T-helper 9 cell (primary cell): ENCODE measurements around the gene PRKCA.
"Not testable (repeated sequence)": the region's sequence is repeated elsewhere in the genome, so short reads cannot be mapped to it uniquely, and the experiment has no call there.

Experiments used
- DNase-seq: peaks from one replicate; pipeline ENCODE4 v3.0.0-alpha.2; 2020

PRKCA gene

DNA sequence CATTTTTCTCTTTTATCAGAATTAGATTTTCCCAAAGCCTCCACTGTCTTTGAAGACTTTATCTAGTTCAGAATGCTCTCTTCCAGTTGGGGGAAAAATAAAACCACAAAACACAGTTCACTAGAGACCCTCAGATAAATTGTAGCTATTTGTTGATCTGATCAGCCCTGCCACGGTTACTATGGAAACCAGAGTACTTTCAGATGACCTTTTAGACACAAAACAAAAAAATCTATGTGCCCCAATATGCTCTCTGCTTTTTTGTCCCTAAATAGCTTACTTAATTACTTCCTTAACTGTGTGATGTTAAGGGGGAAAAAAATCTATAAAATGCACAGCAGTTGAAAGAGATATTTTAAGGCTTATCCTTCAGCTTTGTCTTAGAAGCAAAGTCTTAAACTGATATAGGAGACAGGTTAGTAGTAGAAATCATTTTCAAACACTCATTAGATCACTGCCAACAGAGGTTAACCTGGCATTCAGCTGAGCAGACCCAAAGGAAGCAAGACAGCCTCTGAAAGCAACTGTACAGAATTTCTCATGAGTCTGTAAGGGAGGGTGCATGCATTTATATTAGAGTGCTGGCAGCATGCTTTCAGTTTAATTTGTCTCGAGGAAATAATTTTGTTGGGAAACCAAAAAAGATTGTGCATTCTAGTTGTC lies 402.6 kb downstream of the PRKCA start:
- DNase-seq, result no peak

GRCh38 chr17:66706851-66707450 lies 404.5 kb downstream of the PRKCA start:
- no peak for DNase-seq

DNA sequence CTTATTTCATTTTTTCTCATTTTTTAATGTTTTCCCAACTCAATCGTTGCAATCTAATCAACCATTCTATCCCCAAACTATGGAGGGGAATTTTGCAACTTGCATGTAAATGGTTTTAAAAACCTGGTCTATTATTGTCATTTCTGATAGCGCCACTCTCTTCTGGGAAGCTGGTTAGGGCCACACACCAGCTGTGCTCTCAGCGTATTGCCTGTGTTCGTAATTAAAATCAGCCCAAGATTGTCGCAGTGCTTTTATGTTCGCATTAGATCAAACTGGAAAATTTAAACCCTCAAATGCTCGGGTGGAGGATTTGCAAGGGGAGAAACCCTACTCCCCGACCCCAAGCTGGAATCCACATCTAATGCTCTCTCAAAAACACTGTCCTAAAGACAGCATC lies 409.0 kb downstream of the PRKCA start:
- no peak for DNase-seq

DNA sequence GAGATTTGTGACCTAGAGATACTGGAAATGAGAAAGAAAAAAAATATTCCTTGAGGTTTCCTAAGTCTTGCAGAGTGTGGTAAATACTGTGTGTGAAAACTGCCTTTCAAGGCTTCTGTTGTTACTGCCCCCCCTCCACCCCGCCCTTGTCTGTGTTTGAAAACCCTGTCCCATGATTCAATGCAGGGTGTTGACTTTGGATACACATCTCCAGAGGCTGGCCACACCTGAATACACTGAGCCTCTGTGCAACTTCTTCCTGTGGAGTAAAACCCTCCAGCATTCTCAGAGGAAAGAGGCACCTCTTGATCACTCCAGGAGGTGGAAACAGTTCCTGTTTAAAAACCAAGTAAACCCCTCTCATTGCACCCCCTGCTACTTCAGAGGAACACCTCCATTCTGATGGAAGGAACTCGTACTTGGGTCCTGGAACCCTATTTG lies 409.5 kb downstream of the PRKCA start:
- DNase-seq, result no peak

GRCh38 chr17:66712453-66712852 lies 410.0 kb downstream of the PRKCA start:
- no peak for DNase-seq

DNA sequence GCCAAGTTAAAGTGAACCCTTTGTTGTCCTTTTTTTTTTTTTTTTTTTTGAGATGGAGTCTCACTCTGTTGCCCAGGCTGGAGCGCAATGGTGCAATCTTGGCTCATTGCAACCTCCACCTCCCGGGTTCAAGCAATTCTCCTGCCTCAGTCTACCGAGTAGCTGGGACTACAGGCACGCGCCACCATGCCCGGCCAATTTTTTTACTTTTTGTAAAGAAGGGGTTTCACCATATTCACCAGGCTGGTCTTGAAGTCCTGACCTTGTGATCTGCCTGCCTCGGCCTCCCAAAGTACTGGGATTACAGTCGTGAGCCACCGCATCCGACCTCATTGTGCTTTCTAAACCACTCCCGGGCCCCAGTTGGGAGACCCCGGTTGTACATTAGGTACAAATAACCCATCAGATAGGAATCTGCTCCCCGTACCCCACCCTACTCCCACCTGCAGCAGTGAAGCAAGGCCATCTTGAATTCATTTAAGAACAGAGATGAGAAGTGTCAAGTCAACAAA lies 410.7 kb downstream of the PRKCA start:
- not testable (repeated sequence) for DNase-seq

- no peak for DNase-seq
These were observed 411.2 kb downstream of the PRKCA start for GRCh38 chr17:66713533-66714042.

- no peak for DNase-seq
These were observed 411.9 kb downstream of the PRKCA start for GRCh38 chr17:66714046-66715023.

- no peak for DNase-seq
These were observed 412.8 kb downstream of the PRKCA start for GRCh38 chr17:66715076-66715675.

- DNase-seq, result no peak
These were observed 413.3 kb downstream of the PRKCA start for GRCh38 chr17:66715745-66716156.

- no peak for DNase-seq
These were observed 414.0 kb downstream of the PRKCA start for GRCh38 chr17:66716236-66717026.

- no peak for DNase-seq
These were observed 415.2 kb downstream of the PRKCA start for GRCh38 chr17:66717641-66718058.

- no peak for DNase-seq
These were observed 417.6 kb downstream of the PRKCA start for GRCh38 chr17:66720027-66720426.

DNA sequence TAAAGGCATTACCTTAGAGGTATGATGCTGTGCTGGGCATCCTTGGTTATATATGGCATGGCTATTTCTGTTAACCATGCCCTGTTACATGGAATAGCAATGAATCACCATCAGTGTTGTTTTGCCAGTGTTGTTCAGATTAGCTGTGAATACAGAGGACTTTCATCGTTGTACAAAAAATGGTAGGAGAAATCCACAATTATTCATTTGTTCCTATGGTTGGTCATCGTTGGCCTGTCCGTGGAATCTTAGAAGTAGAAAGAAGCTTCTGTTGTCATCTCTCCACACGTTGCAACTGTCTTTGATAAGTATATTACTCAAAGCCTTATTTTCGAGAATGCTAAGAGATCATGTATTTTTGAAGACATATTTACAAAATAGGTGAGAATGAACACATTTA lies 418.2 kb downstream of the PRKCA start:
- DNase-seq, result no peak

- no peak for DNase-seq
These were observed 419.9 kb downstream of the PRKCA start for GRCh38 chr17:66722341-66722740.

- no peak for DNase-seq
These were observed 422.3 kb downstream of the PRKCA start for GRCh38 chr17:66724581-66725341.

- not testable (repeated sequence) for DNase-seq
These were observed 423.0 kb downstream of the PRKCA start for GRCh38 chr17:66725438-66725837.

DNA sequence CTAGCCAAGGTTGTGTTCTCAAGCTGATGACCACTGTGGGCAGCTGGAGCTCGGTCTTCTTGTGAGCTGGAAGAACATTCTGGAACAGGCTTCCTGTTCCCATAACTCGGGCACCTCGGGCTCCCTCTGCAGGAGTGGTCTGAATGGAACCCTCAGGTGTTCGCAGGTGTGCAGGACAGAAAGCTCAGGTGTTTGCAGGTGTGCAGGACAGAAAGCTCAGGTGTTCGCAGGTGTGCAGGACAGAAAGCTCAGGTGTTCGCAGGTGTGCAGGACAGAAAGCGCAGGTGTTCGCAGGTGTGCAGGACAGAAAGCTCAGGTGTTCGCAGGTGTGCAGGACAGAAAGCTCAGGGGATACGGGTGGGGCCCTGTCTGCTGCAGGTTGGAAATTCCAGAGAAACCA lies 423.5 kb downstream of the PRKCA start:
- no peak for DNase-seq

DNA sequence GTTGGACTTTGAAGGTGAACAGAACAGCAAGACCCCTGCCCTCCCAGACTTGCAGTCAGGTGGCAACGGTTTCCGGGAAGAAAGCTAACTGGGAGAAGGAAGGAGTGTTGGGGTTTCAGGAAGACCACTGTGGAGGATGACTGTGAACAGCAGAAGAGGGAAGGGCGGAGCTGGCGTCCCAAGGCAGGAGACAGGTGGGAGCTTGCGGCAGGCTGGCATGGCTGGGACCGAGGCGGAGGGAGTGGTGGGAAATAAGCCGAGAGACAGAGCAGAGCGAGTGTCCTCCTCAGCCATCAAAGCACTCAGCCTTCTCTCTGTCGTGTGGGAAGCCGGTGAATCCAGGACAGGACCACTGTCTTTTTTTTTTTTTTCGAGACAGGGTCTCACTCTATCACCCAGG lies 424.0 kb downstream of the PRKCA start:
- DNase-seq, result no peak

- no peak for DNase-seq
These were observed 424.4 kb downstream of the PRKCA start for GRCh38 chr17:66726846-66727245.
